ENCODE results near the gene FHOD3. TPM values are rescaled to one million over a fixed set of nuclear protein-coding genes. Genes with fewer than 3 reads are reported as not detected.

FHOD3 gene
- total RNA-seq, 2 experiments from 2014 or later = not detected

Other genes starting within 250 kb of the FHOD3 start
- gene RPRD1A, start 230.2 kb upstream of the FHOD3 start, total RNA-seq = 10 to 100 TPM; 33.9 to 35.1 TPM
- 10 to 100 TPM; 15.4 to 15.7 TPM for gene SLC39A6, start 168.4 kb upstream of the FHOD3 start, total RNA-seq
- 10 to 100 TPM; 90.1 to 92.0 TPM for gene ELP2, start 167.8 kb upstream of the FHOD3 start, total RNA-seq
- gene MOCOS, start 110.2 kb upstream of the FHOD3 start, total RNA-seq = not detected

Data from activated naive CD4-positive, alpha-beta T cell treated with anti-CD3 and anti-CD28 coated beads for 36 hours (primary cell).